Left lung (tissue), 10 donors: ENCODE measurements around the gene TXNL1. TPM values are rescaled to one million over a fixed set of nuclear protein-coding genes. Genes with fewer than 3 reads are reported as not detected.

Experiments
- ATAC-seq: fragments of 200-7000 bp; cut with Tn5 transposase; one replicate; pipeline ENCODE4 v1.9.1; 2020; ENCODE audit warnings: moderate library complexity
- DNase-seq, 4 donors: peaks; one replicate each; pipeline ENCODE4 v3.0.0-alpha.2; 2013 to 2020
- H3K27ac ChIP-seq, 2 donors: fragments of 200-600 bp; sonication (generic) in 1 of 2; one replicate each; pipeline versions ENCODE4 v1.5.0 to v1.8.0; 2020 to 2021
- H3K27me3 ChIP-seq, 2 donors: fragments of 200-600 bp; sonication (generic) in 1 of 2; one replicate each; pipeline versions ENCODE4 v1.5.0 to v1.8.0; 2020 to 2021
- H3K36me3 ChIP-seq, 2 donors: fragments of 200-600 bp; sonication (generic) in 1 of 2; one replicate each; pipeline versions ENCODE4 v1.5.0 to v1.8.0; 2020 to 2021
- H3K4me1 ChIP-seq, 2 donors: fragments of 200-600 bp; one replicate each; pipeline ENCODE4 v1.8.0; 2021
- H3K4me3 ChIP-seq, 2 donors: fragments of 200-600 bp; sonication (generic) in 1 of 2; one replicate each; pipeline versions ENCODE4 v1.5.0 to v1.8.0; 2020 to 2021; ENCODE audit warnings: mild to moderate bottlenecking in 1 of 2
- H3K9me3 ChIP-seq, 2 donors: fragments of 200-600 bp; sonication (generic) in 1 of 2; one replicate each; pipeline versions ENCODE4 v1.5.0 to v1.8.0; 2020 to 2021
- intact Hi-C, 2 donors: fragments of 100-400 bp; cut with DNase I; formaldehyde crosslinking; loops; one replicate each; pipeline versions ENCODE4 v1.11.2 to v1.14.2; 2022
- polyA plus RNA-seq, 6 donors: library from polyadenylated mRNA; unstranded; fragments of 120-200 nt; gene quantifications; one replicate each; pipeline ENCODE4 v1.2.1, GENCODE V29; 2013; ENCODE audit not compliant: insufficient read length in 6 of 6
- total RNA-seq, 2 donors: library from RNA; stranded (reverse); fragmentation: NEBNext Ultra II Directional; extraction: Animal tissue kit (Norgen Biotek cat#: 25700); gene quantifications; one replicate each; pipeline ENCODE4 v1.2.1, GENCODE V29; 2021
- TF ChIP-seq, protein P1 (sequence below), 2 donors: fragments of 200-600 bp; sonication (generic) in 1 of 2; IDR thresholded peaks; one replicate each; pipeline versions ENCODE4 v1.5.0 to v1.8.0; 2021; ENCODE audit warnings: antibody characterized with exemption in 2 of 2
- donor health status: DM: no; HTN: yes; CAD: no.
- donor health status: DM: no; HTN: no; CAD: no.

Gene TXNL1
- total and polyA plus RNA-seq, 8 donors, result 54.3 to 120 (median 105) TPM

GRCh38 chr18:56647071-56647470 lies 8.7 kb upstream of the TXNL1 start:
- Histone ChIP-seq H3K27ac (no peak overlapping the region), H3K4me3 (no peak overlapping the region), H3K4me1 (peaks cover 4 to 9% of the 10 kb centered on the region in 2 donors), H3K9me3 (no peaks in the 10 kb centered on the region), H3K27me3 (no peaks in the 10 kb centered on the region), H3K36me3 (no peaks in the 10 kb centered on the region)
- ATAC-seq (no peak), DNase-seq (no peak)
- intact Hi-C loops, result no loop called here
- TF ChIP-seq, protein P1, sequence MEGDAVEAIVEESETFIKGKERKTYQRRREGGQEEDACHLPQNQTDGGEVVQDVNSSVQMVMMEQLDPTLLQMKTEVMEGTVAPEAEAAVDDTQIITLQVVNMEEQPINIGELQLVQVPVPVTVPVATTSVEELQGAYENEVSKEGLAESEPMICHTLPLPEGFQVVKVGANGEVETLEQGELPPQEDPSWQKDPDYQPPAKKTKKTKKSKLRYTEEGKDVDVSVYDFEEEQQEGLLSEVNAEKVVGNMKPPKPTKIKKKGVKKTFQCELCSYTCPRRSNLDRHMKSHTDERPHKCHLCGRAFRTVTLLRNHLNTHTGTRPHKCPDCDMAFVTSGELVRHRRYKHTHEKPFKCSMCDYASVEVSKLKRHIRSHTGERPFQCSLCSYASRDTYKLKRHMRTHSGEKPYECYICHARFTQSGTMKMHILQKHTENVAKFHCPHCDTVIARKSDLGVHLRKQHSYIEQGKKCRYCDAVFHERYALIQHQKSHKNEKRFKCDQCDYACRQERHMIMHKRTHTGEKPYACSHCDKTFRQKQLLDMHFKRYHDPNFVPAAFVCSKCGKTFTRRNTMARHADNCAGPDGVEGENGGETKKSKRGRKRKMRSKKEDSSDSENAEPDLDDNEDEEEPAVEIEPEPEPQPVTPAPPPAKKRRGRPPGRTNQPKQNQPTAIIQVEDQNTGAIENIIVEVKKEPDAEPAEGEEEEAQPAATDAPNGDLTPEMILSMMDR (IDR thresholded peaks at IDR 0.05), result no peak

DNA sequence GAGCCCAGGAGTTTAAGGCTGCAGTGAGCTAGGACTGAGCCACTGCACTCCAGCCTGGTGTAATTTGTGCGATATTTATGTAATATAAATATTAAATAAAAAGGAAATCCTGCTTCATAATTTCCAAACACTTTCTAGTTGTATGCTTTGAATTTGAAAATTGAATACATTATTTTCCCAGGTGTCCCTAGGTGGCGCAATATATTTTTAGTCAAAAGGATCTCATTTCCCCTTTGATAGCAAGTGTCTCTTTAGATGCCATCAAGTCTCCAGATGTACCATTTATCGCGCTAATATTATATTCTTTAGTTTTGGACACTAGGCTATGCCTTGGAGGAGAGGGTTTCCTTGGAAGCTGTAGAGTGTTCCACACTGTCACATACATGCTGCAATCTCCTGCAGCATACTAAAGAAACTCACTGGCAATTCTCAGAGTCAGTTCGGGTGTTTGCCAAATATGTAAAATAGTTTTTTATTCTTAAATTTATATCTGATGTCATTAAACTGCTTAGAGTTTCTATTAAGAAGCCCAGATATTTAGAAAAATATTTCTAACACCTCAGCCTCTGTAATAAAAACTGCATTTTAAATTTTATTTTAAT lies 7.1 kb upstream of the TXNL1 start:
- no peak for DNase-seq
- no peaks in the 10 kb centered on the region for H3K27me3 ChIP-seq
- no peak overlapping the region for H3K4me3 ChIP-seq
- H3K4me1 ChIP-seq, result peaks cover 0 to 2% of the 10 kb centered on the region in 2 donors
- intact Hi-C loops, result no loop called here
- H3K9me3 ChIP-seq, result no peaks in the 10 kb centered on the region
- no peak overlapping the region for H3K27ac ChIP-seq
- ATAC-seq, result no peak
- TF ChIP-seq, protein P1 (IDR thresholded peaks at IDR 0.05), result peak in 1 of 2 donors; percentile 18
- H3K36me3 ChIP-seq, result no peaks in the 10 kb centered on the region

DNA sequence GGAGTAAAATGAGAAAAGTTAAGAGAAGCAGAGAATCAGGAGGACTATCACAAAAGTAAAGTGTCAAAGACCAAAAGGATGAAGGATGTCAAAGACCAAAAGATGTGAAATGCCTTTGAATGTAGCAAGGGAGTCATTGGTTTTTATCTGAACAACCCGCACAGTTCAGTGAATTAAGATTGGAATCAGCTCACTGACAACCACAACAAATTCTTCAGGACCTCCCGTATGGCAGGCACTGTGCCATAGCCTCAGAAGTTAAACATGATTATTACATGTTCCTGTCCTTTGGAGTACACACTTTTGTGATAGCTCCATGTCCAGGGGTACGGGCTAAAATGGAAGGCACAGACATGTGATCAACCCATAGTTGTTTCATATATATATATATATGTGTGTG lies 5.0 kb upstream of the TXNL1 start:
- H3K4me1 ChIP-seq, result no peaks in the 10 kb centered on the region
- H3K36me3 ChIP-seq, result no peaks in the 10 kb centered on the region
- ATAC-seq (no peak), DNase-seq (no peak)
- no peaks in the 10 kb centered on the region for H3K27me3 ChIP-seq
- intact Hi-C loops, result no loop called here
- TF ChIP-seq, protein P1 (IDR thresholded peaks at IDR 0.05), result no peak
- no peaks in the 10 kb centered on the region for H3K9me3 ChIP-seq
- H3K27ac ChIP-seq, result no peak overlapping the region
- no peak overlapping the region for H3K4me3 ChIP-seq

GRCh38 chr18:56641714-56642337 lies 3.4 kb upstream of the TXNL1 start:
- ATAC-seq (no peak), DNase-seq (no peak)
- H3K27me3 ChIP-seq, result no peaks in the 10 kb centered on the region
- peaks cover 0 to 10% of the 10 kb centered on the region in 2 donors for H3K4me1 ChIP-seq
- no peak overlapping the region for H3K27ac ChIP-seq
- TF ChIP-seq, protein P1 (IDR thresholded peaks at IDR 0.05), result no peak
- no peaks in the 10 kb centered on the region for H3K36me3 ChIP-seq
- no peak overlapping the region for H3K4me3 ChIP-seq
- no peaks in the 10 kb centered on the region for H3K9me3 ChIP-seq
- intact Hi-C loops, result no loop called here

GRCh38 chr18:56639571-56639970 lies 1.2 kb upstream of the TXNL1 start:
- TF ChIP-seq, protein P1 (IDR thresholded peaks at IDR 0.05), result no peak
- intact Hi-C loops, result no loop called here
- H3K4me1 ChIP-seq, result peaks cover 12 to 32% of the 10 kb centered on the region in 2 donors
- peak overlapping the region in 1 of 2 donors; percentile 98 for H3K27ac ChIP-seq
- no peaks in the 10 kb centered on the region for H3K27me3 ChIP-seq
- H3K36me3 ChIP-seq, result peaks cover 0 to 4% of the 10 kb centered on the region in 2 donors
- DNase-seq (no peak), ATAC-seq (no peak)
- peak overlapping the region in 1 of 2 donors; percentile 94 for H3K4me3 ChIP-seq
- H3K9me3 ChIP-seq, result no peaks in the 10 kb centered on the region
